Thyroid gland (tissue), 4 donors: ENCODE measurements around the gene RHOB. TPM values are rescaled to one million over a fixed set of nuclear protein-coding genes. Genes with fewer than 3 reads are reported as not detected.

ENCODE experiments used
- DNase-seq, 2 donors: peaks; one replicate each; pipeline ENCODE4 v3.0.0-alpha.2; 2019
- H3K27ac ChIP-seq, 3 donors: fragments of 200-600 bp; sonication (generic); 1 replicate in 2 of 3; 2 replicates in 1 of 3; pipeline ENCODE4 v1.5.1; 2016 to 2019; ENCODE audit warnings: mild to moderate bottlenecking in 1 of 3, moderate library complexity in 1 of 3
- H3K27me3 ChIP-seq: fragments of 200-600 bp; sonication (generic); one replicate; pipeline ENCODE4 v1.5.1; 2019
- H3K36me3 ChIP-seq, 2 donors: fragments of 200-600 bp; sonication (generic); one replicate each; pipeline ENCODE4 v1.5.1; 2016 to 2019
- H3K4me1 ChIP-seq, 2 donors: fragments of 200-600 bp; sonication (generic); one replicate each; pipeline ENCODE4 v1.5.1; 2017 to 2019
- H3K4me3 ChIP-seq, 3 donors: fragments of 200-600 bp; sonication (generic); replicated peaks in 1 of 3; 1 replicate in 2 of 3; 2 replicates in 1 of 3; pipeline ENCODE4 v1.5.1; 2016; ENCODE audit warnings: mild to moderate bottlenecking in 1 of 3
- H3K9me3 ChIP-seq: fragments of 200-600 bp; sonication (generic); one replicate; pipeline ENCODE4 v1.5.1; 2017
- CTCF ChIP-seq, 6 experiments: fragments of 200-600 bp in 3 of 6; fragments of 450-650 bp in 3 of 6; sonication (generic) in 3 of 6; IDR thresholded peaks; one replicate each; pipeline ENCODE4 v1.5.1; 2016 to 2019; ENCODE audit warnings: antibody characterized with exemption in 6 of 6, mild to moderate bottlenecking in 2 of 6, inconsistent platforms in 1 of 6, moderate library complexity in 1 of 6
- POLR2A ChIP-seq, 2 donors: fragments of 450-650 bp; IDR thresholded peaks; one replicate each; pipeline ENCODE4 v1.6.1; 2017; ENCODE audit warnings: antibody characterized with exemption in 2 of 2, mild to moderate bottlenecking in 2 of 2, moderate library complexity in 1 of 2
- WGBS, 2 donors: methylation state at CpG; one replicate each; pipeline ENCODE4 v1.1.5; 2017; 5-methylcytosine and 5-hydroxymethylcytosine counted together
- intact Hi-C: fragments of 100-400 bp; cut with DNase I; formaldehyde crosslinking; loops from one replicate; pipeline ENCODE4 v1.15.1; 2023
- total RNA-seq, 4 donors: library from RNA; depleted of rRNA; stranded (reverse); fragments of >200 nt; gene quantifications; one replicate each; pipeline ENCODE4 v1.2.3, GENCODE V29; 2016

RHOB gene
- total RNA-seq, 4 donors from 2014 or later: 238 to 381 (median 271) TPM

- Histone ChIP-seq H3K27me3 (no peaks in the 10 kb centered on the region), H3K27ac (no peak overlapping the region), H3K4me1 (peaks cover 0 to 12% of the 10 kb centered on the region in 2 donors), H3K4me3 (no peak overlapping the region), H3K9me3 (no peaks in the 10 kb centered on the region), H3K36me3 (no peaks in the 10 kb centered on the region)
- 91 to 94% methylated on average over 7 of the region's 7 CpGs for WGBS, 2 donors
- intact Hi-C loops: no loop called here
- no peak for DNase-seq
- no peak for TF ChIP-seq POLR2A (IDR thresholded peaks at IDR 0.05)
- no peak for TF ChIP-seq CTCF (IDR thresholded peaks at IDR 0.05)
Measured at GRCh38 chr2:20436716-20437470, 10.0 kb upstream of the RHOB start.

DNA sequence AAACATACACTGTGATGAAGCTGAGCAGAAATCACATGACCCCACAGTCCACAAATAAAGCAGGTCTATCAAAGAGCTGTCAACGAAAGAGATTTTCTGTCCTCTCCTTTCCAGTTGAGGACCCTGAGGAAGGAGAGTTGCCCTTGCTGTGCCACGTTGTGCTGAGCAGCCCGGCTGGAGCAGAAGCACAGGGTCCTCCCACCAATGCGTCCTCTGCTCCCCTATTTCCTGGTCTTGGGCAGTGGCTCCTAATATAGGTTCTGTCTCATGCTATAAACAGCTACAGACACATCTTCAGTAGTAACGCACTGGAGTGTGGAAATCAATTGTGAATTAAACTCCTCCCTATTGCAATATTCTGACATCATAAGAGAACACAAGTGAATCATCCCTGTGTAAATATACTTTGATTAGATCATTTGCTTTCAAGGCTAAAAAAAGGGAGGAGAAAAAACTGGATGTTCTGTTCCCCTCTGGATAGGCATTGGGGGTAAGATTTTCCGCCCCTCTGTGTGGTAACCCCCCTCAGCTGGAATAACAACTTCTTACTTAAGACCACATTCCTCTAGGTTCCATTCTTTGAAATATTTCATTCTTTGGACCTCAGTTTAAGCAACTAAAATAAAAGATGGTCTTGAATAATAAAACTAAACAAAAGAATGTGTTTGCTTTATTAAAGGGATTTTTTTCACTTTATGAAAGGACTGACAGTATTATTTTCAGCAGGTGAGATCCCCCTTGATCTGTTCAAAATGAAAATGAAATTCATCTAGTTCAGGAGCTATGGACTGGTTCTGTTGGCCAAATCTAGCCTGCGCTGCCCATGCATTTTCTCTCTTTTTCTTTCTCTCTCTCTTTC, 8.3 kb upstream of the RHOB start:
- Histone ChIP-seq H3K9me3 (no peaks in the 10 kb centered on the region), H3K27ac (peak overlapping the region in 1 of 3 donors; percentile 28), H3K4me3 (no peak overlapping the region), H3K27me3 (no peaks in the 10 kb centered on the region), H3K36me3 (no peaks in the 10 kb centered on the region), H3K4me1 (peaks cover 3 to 16% of the 10 kb centered on the region in 2 donors)
- no peak for TF ChIP-seq CTCF (IDR thresholded peaks at IDR 0.05)
- no peak for TF ChIP-seq POLR2A (IDR thresholded peaks at IDR 0.05)
- no peak for DNase-seq
- intact Hi-C loops: no loop called here
- 68 to 73% methylated on average over 7 of the region's 7 CpGs for WGBS, 2 donors

- WGBS, 2 donors: 78 to 87% methylated on average over 4 of the region's 4 CpGs
- no peaks in the 10 kb centered on the region for H3K36me3 ChIP-seq
- intact Hi-C loops: no loop called here
- TF ChIP-seq POLR2A (IDR thresholded peaks at IDR 0.05) (no peak), CTCF (IDR thresholded peaks at IDR 0.05) (no peak)
- no peak for DNase-seq
- H3K9me3 ChIP-seq: no peaks in the 10 kb centered on the region
- no peaks in the 10 kb centered on the region for H3K27me3 ChIP-seq
- peak overlapping the region in 1 of 3 donors; percentile 28 for H3K27ac ChIP-seq
- H3K4me1 ChIP-seq: peaks cover 9 to 19% of the 10 kb centered on the region in 2 donors
- no peak overlapping the region for H3K4me3 ChIP-seq
Measured at GRCh38 chr2:20439193-20439475, 7.7 kb upstream of the RHOB start.

GRCh38 chr2:20439503-20439902, 7.4 kb upstream of the RHOB start:
- no peak for TF ChIP-seq CTCF (IDR thresholded peaks at IDR 0.05)
- no peak for TF ChIP-seq POLR2A (IDR thresholded peaks at IDR 0.05)
- WGBS, 2 donors: 80 to 85% methylated on average over 5 of the region's 5 CpGs
- H3K36me3 ChIP-seq: no peaks in the 10 kb centered on the region
- peak overlapping the region in 1 of 3 donors; percentile 28 for H3K27ac ChIP-seq
- no peak for DNase-seq
- intact Hi-C loops: no loop called here
- no peak overlapping the region for H3K4me3 ChIP-seq
- H3K27me3 ChIP-seq: no peaks in the 10 kb centered on the region
- H3K9me3 ChIP-seq: no peaks in the 10 kb centered on the region
- peaks cover 9 to 19% of the 10 kb centered on the region in 2 donors for H3K4me1 ChIP-seq
